Thyroid gland (tissue), 4 donors: ENCODE data around the gene ERCC6L.

Source experiments
- CTCF ChIP-seq, 6 experiments: fragments of 200-600 bp in 3 of 6; fragments of 450-650 bp in 3 of 6; sonication (generic) in 3 of 6; IDR thresholded peaks; one replicate each; pipeline ENCODE4 v1.5.1; 2016 to 2019; ENCODE audit warnings: antibody characterized with exemption in 6 of 6, mild to moderate bottlenecking in 2 of 6, inconsistent platforms in 1 of 6, moderate library complexity in 1 of 6
- POLR2A ChIP-seq, 2 donors: fragments of 450-650 bp; IDR thresholded peaks; one replicate each; pipeline ENCODE4 v1.6.1; 2017; ENCODE audit warnings: antibody characterized with exemption in 2 of 2, mild to moderate bottlenecking in 2 of 2, moderate library complexity in 1 of 2

GRCh38 chrX:72268597-72269365 is 30.0 kb upstream of the ERCC6L start:
- TF ChIP-seq CTCF (IDR thresholded peaks at IDR 0.05): no peak
- no peak for TF ChIP-seq POLR2A (IDR thresholded peaks at IDR 0.05)
